ENCODE results near the gene PHACTR1.

The PHACTR1 gene

DNA sequence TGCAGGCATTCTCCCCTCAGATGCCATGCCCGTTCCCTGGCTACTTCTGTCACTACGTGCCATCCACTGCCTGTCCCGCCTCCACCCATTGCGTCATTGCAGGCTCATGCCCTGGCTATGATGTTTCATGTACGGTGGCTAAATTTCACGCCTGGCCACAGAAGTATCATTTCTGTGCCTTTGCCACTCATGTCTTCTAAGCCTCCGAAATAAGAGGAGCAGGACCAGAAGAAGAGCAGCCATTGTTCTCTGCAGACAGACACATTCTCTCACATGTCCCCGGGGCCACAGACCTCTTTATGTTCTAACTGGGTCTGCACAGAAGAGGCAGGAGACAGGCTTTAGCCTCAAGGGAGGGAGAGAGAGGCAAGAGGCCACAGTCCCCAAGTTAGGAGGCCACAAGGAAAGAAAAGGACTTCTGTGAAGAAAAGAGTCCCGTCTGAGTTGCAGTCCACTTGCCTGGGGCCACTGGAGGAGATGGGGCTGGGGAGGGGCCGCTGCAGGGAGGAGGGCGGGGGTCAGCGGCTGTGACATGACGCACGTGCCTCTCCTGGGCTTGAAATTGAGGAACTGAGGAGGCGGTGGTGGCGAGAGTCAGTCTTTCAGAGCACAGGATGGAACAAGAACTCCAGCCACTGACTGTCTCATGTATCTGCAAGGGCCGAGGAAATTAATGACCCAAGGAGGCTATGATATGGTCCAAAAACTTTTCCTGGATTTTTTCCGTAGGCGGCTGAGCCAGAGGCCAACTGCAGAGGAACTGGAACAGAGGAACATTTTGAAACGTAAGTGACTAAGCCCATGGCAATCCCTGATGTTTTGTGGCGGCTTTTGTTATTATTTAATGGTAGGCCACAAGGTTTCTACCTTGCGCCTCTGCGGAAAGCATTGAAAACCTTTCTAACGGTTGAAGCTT, 555.8 kb downstream of the PHACTR1 start:
- H3K79me2 ChIP-seq, result no peaks in the 10 kb centered on the region
- no peak overlapping the region for H3K4me3 ChIP-seq (ENCODE audit: low read depth, low read length)
- TF ChIP-seq, protein P1, sequence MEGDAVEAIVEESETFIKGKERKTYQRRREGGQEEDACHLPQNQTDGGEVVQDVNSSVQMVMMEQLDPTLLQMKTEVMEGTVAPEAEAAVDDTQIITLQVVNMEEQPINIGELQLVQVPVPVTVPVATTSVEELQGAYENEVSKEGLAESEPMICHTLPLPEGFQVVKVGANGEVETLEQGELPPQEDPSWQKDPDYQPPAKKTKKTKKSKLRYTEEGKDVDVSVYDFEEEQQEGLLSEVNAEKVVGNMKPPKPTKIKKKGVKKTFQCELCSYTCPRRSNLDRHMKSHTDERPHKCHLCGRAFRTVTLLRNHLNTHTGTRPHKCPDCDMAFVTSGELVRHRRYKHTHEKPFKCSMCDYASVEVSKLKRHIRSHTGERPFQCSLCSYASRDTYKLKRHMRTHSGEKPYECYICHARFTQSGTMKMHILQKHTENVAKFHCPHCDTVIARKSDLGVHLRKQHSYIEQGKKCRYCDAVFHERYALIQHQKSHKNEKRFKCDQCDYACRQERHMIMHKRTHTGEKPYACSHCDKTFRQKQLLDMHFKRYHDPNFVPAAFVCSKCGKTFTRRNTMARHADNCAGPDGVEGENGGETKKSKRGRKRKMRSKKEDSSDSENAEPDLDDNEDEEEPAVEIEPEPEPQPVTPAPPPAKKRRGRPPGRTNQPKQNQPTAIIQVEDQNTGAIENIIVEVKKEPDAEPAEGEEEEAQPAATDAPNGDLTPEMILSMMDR (IDR thresholded peaks at IDR 0.05), result no peak
- no peak overlapping the region for H3K27ac ChIP-seq
- H2AFZ ChIP-seq, result no peak overlapping the region
- no peaks in the 10 kb centered on the region for H3K27me3 ChIP-seq (ENCODE audit: control insufficient read depth, insufficient read depth, low read length)
- H3K36me3 ChIP-seq (ENCODE audit: control insufficient read depth, insufficient read depth, low read length), result no peaks in the 10 kb centered on the region
- H3K4me2 ChIP-seq (ENCODE audit: low read length), result no peak overlapping the region
- H3K9ac ChIP-seq, result no peak overlapping the region
- no peaks in the 10 kb centered on the region for H3K9me3 ChIP-seq (ENCODE audit: control insufficient read depth, low read length)
- no peaks in the 10 kb centered on the region for H3K4me1 ChIP-seq

- Histone ChIP-seq H3K9ac (no peak overlapping the region), H3K4me3 (ENCODE audit: low read depth, low read length) (no peak overlapping the region), H3K27ac (no peak overlapping the region)
Observed at GRCh38 chr6:13273202-13273930, 556.8 kb downstream of the PHACTR1 start.

DNA sequence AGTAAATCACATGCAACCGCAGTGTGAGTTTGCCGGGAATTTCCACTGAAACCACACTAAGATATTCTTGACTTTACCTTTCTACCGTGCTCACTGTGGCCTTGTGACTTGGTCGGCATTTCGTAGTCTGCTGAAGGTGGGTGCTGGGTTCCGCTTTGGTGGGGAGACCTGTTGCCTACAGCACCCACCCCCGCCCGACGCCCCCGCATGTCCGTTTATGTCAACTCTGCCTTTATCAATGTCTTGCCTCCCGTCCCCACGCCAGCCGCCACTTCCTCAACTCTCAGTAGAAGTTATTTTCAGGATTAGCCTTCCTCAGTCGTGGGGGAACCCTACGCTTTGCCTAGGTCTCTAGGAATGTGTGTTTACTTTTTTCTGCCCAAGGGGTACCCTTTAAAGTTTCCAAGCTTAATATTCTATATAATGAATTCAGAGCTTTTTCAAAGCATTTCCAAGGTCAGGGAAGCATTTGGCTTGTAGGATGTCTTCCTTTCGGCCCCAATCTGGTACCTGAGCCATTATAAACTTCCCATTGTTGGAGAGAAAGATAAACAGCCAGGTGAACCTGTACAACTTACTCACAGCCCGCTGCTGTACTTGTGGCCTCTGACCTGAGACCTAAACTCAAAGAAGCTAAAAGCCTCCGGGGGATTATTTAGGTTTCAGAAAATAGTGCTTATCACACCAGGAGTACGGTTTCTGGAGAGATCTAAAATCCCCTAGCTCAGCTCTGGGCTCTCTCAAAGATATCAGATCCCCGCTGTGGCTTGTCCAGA, 557.6 kb downstream of the PHACTR1 start:
- TF ChIP-seq, protein P1 (IDR thresholded peaks at IDR 0.05), result no peak
- Histone ChIP-seq H3K27ac (no peak overlapping the region), H3K9ac (no peak overlapping the region), H3K36me3 (ENCODE audit: control insufficient read depth, insufficient read depth, low read length) (no peaks in the 10 kb centered on the region), H3K9me3 (ENCODE audit: control insufficient read depth, low read length) (no peaks in the 10 kb centered on the region), H3K27me3 (ENCODE audit: control insufficient read depth, insufficient read depth, low read length) (no peaks in the 10 kb centered on the region), H2AFZ (no peak overlapping the region), H3K79me2 (no peaks in the 10 kb centered on the region), H3K4me3 (ENCODE audit: low read depth, low read length) (no peak overlapping the region), H3K4me1 (no peaks in the 10 kb centered on the region), H3K4me2 (ENCODE audit: low read length) (no peak overlapping the region)

More at GRCh38 chr6:13273202-13273930, 556.8 kb downstream of the PHACTR1 start:
- H3K36me3 ChIP-seq (ENCODE audit: control insufficient read depth, insufficient read depth, low read length), result no peaks in the 10 kb centered on the region
- H3K4me1 ChIP-seq, result no peaks in the 10 kb centered on the region
- TF ChIP-seq, protein P1 (IDR thresholded peaks at IDR 0.05), result no peak
- no peaks in the 10 kb centered on the region for H3K27me3 ChIP-seq (ENCODE audit: control insufficient read depth, insufficient read depth, low read length)
- no peaks in the 10 kb centered on the region for H3K9me3 ChIP-seq (ENCODE audit: control insufficient read depth, low read length)
- H2AFZ ChIP-seq, result no peak overlapping the region
- H3K4me2 ChIP-seq (ENCODE audit: low read length), result no peak overlapping the region
- H3K79me2 ChIP-seq, result no peaks in the 10 kb centered on the region

- TF ChIP-seq, protein P1 (IDR thresholded peaks at IDR 0.05), result no peak
- H3K4me2 ChIP-seq (ENCODE audit: low read length), result no peak overlapping the region
- no peaks in the 10 kb centered on the region for H3K9me3 ChIP-seq (ENCODE audit: control insufficient read depth, low read length)
- no peak overlapping the region for H3K4me3 ChIP-seq (ENCODE audit: low read depth, low read length)
- H3K79me2 ChIP-seq, result no peaks in the 10 kb centered on the region
- no peak overlapping the region for H3K9ac ChIP-seq
- no peaks in the 10 kb centered on the region for H3K27me3 ChIP-seq (ENCODE audit: control insufficient read depth, insufficient read depth, low read length)
- H3K36me3 ChIP-seq (ENCODE audit: control insufficient read depth, insufficient read depth, low read length), result no peaks in the 10 kb centered on the region
- no peaks in the 10 kb centered on the region for H3K4me1 ChIP-seq
- no peak overlapping the region for H2AFZ ChIP-seq
- H3K27ac ChIP-seq, result no peak overlapping the region
Observed at GRCh38 chr6:13274707-13275434, 558.3 kb downstream of the PHACTR1 start.
